Subcutaneous abdominal adipose tissue (tissue), 5 donors: ENCODE measurements around the gene OTOP2.
"Not testable (repeated sequence)": the region's sequence is repeated elsewhere in the genome, so short reads cannot be mapped to it uniquely, and the experiment has no call there.

Experiments used
- H3K27ac ChIP-seq: one replicate; pipeline ENCODE4 v1.7.0; 2013; ENCODE audit warnings: low read depth, mild to moderate bottlenecking, inconsistent platforms, low read length, moderate library complexity
- H3K27me3 ChIP-seq, 5 donors: one replicate each; pipeline ENCODE4 v1.7.0; 2013; ENCODE audit warnings: low read length in 5 of 5, inconsistent platforms in 1 of 5; ENCODE audit not compliant: control insufficient read depth in 5 of 5, insufficient read depth in 4 of 5
- H3K36me3 ChIP-seq, 5 donors: one replicate each; pipeline ENCODE4 v1.7.0; 2013; ENCODE audit warnings: low read length in 5 of 5; ENCODE audit not compliant: control insufficient read depth in 5 of 5, insufficient read depth in 5 of 5
- H3K4me1 ChIP-seq, 5 donors: one replicate each; pipeline ENCODE4 v1.7.0; 2013; ENCODE audit warnings: low read length in 5 of 5, mild to moderate bottlenecking in 3 of 5, moderate library complexity in 1 of 5; ENCODE audit not compliant: control insufficient read depth in 5 of 5, insufficient read depth in 5 of 5
- H3K4me3 ChIP-seq, 5 donors: one replicate each; pipeline ENCODE4 v1.7.0; 2013; ENCODE audit warnings: low read length in 5 of 5, low read depth in 1 of 5
- H3K9ac ChIP-seq, 5 donors: one replicate each; pipeline ENCODE4 v1.7.0; 2013; ENCODE audit warnings: low read length in 5 of 5, mild to moderate bottlenecking in 4 of 5, moderate library complexity in 3 of 5
- H3K9me3 ChIP-seq, 5 donors: one replicate each; pipeline ENCODE4 v1.7.0; 2013; ENCODE audit warnings: low read length in 5 of 5; ENCODE audit not compliant: control insufficient read depth in 5 of 5
- donor health status: healthy.
- donor health status: healthy.
- donor health status: healthy.
- donor health status: healthy.
- donor health status: healthy.

OTOP2 gene

DNA sequence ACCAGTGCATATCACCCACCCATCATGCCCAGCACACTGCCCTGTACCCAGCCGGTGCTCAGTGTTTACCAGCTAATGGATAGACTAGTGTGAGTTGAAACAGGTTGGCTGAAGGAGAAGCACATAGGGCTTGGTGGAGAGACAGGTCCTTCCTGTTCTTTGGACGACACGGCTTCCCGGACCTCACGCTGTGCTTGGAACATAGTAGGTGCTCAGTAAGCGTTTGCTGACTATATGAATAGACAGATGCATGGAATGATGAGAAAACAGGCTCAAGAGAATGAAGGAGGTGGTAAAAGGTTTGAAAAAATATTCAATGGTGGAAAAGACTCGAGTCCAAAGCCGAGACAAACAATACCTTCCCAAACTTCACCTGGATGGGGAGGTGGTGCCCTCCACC is 23.9 kb upstream of the OTOP2 start:
- no peaks in the 10 kb centered on the region for H3K4me1 ChIP-seq
- H3K27me3 ChIP-seq, result peaks cover 11 to 28% (median 24%) of the 10 kb centered on the region in 5 donors
- H3K9ac ChIP-seq, result no peak overlapping the region
- H3K27ac ChIP-seq, result no peak overlapping the region
- H3K4me3 ChIP-seq, result no peak overlapping the region
- no peaks in the 10 kb centered on the region for H3K9me3 ChIP-seq
- no peaks in the 10 kb centered on the region for H3K36me3 ChIP-seq

DNA sequence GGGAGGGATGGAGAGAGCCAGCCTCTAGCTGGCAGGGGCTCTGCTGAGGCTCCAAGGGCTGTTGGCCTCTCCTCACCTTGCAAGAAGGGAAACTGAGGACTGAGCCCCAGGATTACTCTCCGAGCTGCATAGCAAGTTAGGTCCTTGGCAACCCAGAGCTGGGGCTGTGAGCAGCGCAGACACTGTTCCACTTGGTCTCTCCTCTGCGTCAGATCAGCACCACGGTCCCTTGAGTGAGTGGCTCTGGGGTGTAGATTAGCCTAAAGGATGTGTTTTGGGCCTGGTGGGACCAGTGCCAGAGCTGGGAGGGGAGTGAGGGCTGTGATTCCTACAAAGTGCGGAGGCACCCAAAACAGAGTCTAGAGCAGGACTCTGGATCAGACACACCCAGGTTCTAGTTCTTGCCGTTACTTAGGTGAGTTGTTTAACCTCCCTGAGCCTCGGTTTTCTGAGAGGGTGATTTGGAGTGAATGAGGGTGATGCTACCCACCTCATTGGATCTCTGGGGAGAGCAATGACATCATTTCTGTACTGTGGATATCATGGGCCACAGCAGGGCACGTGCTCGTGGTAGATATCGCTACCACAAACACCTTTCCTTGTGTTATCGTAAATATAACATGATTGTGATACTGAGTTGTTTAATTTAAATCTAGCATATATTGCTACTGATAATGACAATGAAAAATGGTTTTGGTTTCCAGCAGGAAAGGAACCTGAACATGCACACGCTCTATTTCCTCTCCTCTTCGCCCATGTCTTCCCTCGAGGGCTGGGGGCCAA is 22.5 kb upstream of the OTOP2 start:
- peaks cover 11 to 27% (median 24%) of the 10 kb centered on the region in 5 donors for H3K27me3 ChIP-seq
- H3K4me3 ChIP-seq, result no peak overlapping the region
- H3K9ac ChIP-seq, result no peak overlapping the region
- no peaks in the 10 kb centered on the region for H3K4me1 ChIP-seq
- H3K9me3 ChIP-seq, result no peaks in the 10 kb centered on the region
- H3K36me3 ChIP-seq, result no peaks in the 10 kb centered on the region
- H3K27ac ChIP-seq, result no peak overlapping the region

DNA sequence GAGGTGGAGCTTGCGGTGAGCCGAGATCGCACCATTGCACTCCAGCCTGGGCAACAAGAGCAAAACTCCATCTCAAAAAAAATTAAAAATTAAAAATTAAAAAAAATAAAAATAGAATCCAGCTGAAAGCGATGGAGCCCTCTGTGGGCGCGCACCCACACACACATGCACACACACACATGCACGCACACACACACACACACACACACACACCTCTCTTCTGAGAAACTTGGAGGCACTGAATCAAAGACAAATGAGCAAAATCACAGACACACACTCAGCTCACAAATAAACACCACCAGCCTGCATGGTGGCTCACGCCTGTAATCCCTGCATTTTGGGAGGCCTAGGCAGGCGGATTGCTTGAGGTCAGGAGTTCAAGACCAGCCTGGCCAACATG is 21.0 kb upstream of the OTOP2 start:
- H3K27me3 ChIP-seq, result peaks cover 11 to 25% (median 24%) of the 10 kb centered on the region in 5 donors
- H3K4me1 ChIP-seq, result no peaks in the 10 kb centered on the region
- no peaks in the 10 kb centered on the region for H3K9me3 ChIP-seq
- H3K27ac ChIP-seq, result no peak overlapping the region
- H3K4me3 ChIP-seq, result no peak overlapping the region
- H3K36me3 ChIP-seq, result no peaks in the 10 kb centered on the region
- no peak overlapping the region for H3K9ac ChIP-seq

DNA sequence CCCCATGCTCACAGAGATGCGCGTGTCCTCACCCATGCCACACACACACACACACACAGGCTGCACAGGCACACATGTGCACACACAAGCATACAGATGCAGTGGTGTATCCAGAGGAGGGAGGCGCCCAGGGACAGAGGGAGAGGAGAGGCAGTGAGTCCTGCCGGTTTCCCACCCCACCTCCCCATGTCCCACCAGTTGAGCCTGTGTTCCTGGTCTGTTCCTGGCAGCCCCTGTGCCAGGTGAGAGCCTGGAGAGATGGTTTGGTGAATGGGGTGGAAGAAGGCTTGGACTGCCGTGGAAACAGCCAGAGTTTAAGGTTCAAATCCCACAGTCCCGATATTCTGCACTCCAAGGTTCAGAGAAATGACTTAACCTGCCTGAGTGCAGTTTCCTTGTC is 20.4 kb upstream of the OTOP2 start:
- Histone ChIP-seq H3K36me3 (no peaks in the 10 kb centered on the region), H3K9me3 (no peaks in the 10 kb centered on the region), H3K4me3 (no peak overlapping the region), H3K27me3 (peaks cover 11 to 25% (median 24%) of the 10 kb centered on the region in 5 donors), H3K9ac (no peak overlapping the region), H3K4me1 (no peaks in the 10 kb centered on the region), H3K27ac (no peak overlapping the region)

DNA sequence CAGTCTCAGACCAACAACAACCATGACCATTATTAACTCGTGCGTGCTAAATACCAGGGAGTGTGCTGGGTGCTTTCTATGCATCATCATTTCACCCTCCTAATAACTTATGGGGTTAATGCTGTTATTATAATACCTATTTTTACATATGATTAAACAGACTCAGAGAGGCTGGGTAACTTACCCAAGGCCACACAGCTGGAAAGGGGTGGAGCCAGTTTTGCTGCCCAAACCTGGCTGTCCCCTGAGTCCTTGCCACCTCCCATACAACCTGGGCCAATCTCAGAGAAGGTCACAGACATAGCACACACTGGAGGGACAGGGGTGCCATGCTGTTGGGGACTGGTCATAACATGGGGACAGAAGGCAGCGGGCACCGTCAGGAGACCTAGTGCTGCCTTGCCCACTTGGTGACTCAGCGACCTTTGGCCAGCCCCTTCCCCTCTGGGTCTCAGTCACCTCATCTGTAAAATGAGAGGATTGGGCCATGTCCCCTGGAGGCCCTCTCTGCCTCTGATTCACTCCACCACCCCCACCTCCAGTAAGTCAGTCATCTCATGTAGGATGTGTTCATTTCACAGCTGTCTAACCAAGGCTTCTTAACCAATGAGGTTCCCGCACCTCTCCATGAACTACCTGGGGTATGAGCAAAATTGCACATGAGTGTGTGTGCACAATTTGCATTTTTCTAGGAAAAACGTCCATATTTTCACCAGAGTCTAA is 19.2 kb upstream of the OTOP2 start:
- Histone ChIP-seq H3K4me1 (no peaks in the 10 kb centered on the region), H3K4me3 (no peak overlapping the region), H3K9me3 (no peaks in the 10 kb centered on the region), H3K9ac (no peak overlapping the region), H3K36me3 (no peaks in the 10 kb centered on the region), H3K27ac (no peak overlapping the region), H3K27me3 (peaks cover 13 to 25% (median 24%) of the 10 kb centered on the region in 5 donors)

DNA sequence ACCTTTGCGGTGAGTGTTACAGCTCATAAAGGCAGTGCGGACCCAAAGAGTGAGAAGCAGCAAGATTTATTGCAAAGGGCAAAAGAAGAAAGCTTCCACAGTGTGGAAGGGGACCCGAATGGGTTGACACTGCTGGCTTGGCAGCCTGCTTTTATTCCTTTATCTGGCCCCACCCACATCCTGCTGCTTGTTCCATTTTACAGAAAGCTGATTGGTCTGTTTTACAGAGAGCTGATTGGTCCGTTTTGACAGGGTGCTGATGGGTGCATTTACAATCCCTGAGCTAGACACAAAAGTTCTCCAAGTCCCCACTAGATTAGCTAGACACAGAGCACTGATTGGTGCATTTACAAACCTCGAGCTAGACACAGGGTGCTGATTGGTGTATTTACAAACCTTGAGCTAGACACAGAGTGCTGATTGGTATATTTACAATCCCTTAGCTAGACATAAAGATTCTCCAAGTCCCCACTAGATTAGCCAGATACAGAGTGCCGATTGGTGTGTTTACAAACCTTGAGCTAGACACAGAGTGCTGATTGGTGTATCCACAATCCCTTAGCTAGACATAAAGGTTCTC is 17.8 kb upstream of the OTOP2 start:
- H3K27ac ChIP-seq, H3K36me3 ChIP-seq, H3K4me1 ChIP-seq, H3K9me3 ChIP-seq, H3K4me3 ChIP-seq, H3K9ac ChIP-seq: not testable (repeated sequence)
- H3K27me3 ChIP-seq, result peaks cover 13 to 24% (median 18%) of the 10 kb centered on the region in 5 donors

DNA sequence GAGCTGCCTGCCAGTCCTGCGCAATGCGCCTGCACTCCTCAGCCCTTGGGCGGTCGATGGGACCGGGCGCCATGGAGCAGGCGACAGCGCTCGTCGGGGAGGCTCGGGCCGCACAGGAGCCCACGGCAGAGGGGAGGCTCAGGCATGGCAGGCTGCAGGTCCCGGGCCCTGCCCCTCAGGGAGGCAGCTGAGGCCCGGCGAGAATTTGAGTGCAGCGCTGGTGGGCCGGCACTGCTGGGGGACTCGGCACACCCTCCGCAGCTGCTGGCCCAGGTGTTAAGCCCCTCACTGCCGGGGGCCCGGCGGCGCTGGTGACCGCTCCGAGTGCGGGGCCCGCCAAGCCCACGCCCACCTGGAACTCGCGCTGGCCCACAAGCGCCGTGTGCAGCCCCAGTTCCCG is 17.1 kb upstream of the OTOP2 start:
- Histone ChIP-seq H3K4me1 (no peaks in the 10 kb centered on the region), H3K4me3 (no peak overlapping the region), H3K9ac (no peak overlapping the region), H3K27ac (no peak overlapping the region), H3K36me3 (no peaks in the 10 kb centered on the region), H3K9me3 (no peaks in the 10 kb centered on the region), H3K27me3 (peaks cover 12 to 18% (median 15%) of the 10 kb centered on the region in 5 donors)

DNA sequence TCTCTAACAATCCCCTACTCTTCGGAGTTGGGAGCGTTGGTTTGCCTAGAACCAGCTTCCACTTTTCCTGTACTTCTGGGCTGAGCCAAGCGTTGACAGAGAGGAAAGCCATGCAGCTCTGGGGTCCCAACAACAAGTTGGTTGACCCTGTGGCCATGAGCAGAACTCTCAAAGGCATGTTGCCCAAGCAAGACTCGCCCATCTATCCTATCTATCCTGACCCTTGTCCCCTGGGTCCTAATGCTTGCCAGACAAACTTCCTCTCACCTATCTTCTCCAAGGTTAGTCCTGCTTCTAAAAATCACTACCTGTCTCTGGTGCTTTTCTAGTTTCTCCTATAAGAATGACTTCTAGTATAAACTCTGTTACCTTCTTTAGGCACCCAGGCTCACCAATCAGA is 15.0 kb upstream of the OTOP2 start:
- not testable (repeated sequence) for H3K9me3 ChIP-seq, H3K4me3 ChIP-seq, H3K27ac ChIP-seq, H3K9ac ChIP-seq, H3K4me1 ChIP-seq, H3K27me3 ChIP-seq, H3K36me3 ChIP-seq

DNA sequence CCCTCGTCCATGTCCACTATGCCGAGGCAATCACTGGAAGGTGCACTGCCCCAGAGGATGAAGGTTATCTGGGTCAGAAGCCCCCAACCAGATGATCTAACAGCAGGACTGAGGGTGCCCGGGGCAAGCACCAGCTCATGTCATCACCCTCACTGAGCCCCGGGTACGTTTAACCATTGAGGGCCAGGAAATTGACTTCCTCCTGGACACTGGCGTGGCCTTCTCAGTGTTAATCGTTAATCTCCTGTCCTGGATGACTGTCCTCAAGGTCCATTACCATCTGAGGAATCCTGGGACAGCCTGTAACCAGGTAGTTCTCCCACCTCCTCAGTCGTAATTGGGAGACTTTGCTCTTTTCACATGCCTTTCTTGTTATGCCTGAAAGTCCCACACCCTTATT is 12.7 kb upstream of the OTOP2 start:
- H3K9me3 ChIP-seq, result not testable (repeated sequence)

More for the DNA sequence above, 12.7 kb upstream of the OTOP2 start:
- not testable (repeated sequence) for H3K27ac ChIP-seq, H3K4me1 ChIP-seq, H3K4me3 ChIP-seq, H3K36me3 ChIP-seq, H3K9ac ChIP-seq
- H3K27me3 ChIP-seq, result peaks cover 5 to 13% (median 8%) of the 10 kb centered on the region in 5 donors
